Fibroblast of lung (primary cell): ENCODE data around the gene CDC25C.

Experiments used
- CTCF ChIP-seq, 2 donors: IDR thresholded peaks in 1 of 2; conservative IDR thresholded peaks in 1 of 2; 1 replicate in 1 of 2; 2 replicates in 1 of 2; pipeline ENCODE4 v1.5.1; 2011 to 2012; ENCODE audit warnings: low read length in 2 of 2, control low read depth in 1 of 2, inconsistent platforms in 1 of 2, low read depth in 1 of 2, mild to moderate bottlenecking in 1 of 2
- EZH2 ChIP-seq: IDR thresholded peaks from 2 replicates; pipeline ENCODE4 v1.5.1; 2012; ENCODE audit warnings: low read length, control low read depth, mild to moderate bottlenecking; ENCODE audit errors: missing control alignments

GRCh38 chr5:138369261-138369660 lies 37.7 kb upstream of the CDC25C start:
- TF ChIP-seq CTCF (conservative IDR thresholded peaks at IDR 0.05 in 1 of 2, IDR thresholded peaks at IDR 0.05 in 1 of 2; ENCODE audit: low read depth in 1 of 2, low read length in 2 of 2) (no peak), EZH2 (no peak)
